Measurements from ENCODE around the gene WDFY2. TPM values are rescaled to one million over a fixed set of nuclear protein-coding genes. Genes with fewer than 3 reads are reported as not detected.

WDFY2 gene
- total RNA-seq, 4 donors from 2014 or later = 6.0 to 11.3 (median 9.7) TPM

DNA sequence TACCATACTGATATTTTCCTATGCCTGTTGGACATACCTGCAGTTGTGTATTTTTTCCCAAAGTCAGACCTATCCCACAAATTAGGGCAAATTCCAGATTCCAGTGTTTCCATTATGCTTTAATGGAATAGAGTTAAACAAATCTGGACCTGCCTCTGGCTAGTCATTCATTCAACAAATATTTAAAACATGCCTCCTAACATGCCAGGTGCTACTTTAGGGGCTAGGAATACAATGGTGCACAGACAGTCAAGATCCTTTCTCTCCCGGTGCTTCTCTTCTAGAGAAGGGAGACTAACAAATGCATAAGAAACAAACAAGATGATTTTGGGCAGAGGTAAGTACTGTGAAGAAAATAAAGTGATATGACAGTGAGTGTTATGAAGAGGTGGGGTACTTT is 7.5 kb upstream of the WDFY2 start:
- no peak for TF ChIP-seq POLR2A (IDR thresholded peaks at IDR 0.05)
- TF ChIP-seq, protein P1, sequence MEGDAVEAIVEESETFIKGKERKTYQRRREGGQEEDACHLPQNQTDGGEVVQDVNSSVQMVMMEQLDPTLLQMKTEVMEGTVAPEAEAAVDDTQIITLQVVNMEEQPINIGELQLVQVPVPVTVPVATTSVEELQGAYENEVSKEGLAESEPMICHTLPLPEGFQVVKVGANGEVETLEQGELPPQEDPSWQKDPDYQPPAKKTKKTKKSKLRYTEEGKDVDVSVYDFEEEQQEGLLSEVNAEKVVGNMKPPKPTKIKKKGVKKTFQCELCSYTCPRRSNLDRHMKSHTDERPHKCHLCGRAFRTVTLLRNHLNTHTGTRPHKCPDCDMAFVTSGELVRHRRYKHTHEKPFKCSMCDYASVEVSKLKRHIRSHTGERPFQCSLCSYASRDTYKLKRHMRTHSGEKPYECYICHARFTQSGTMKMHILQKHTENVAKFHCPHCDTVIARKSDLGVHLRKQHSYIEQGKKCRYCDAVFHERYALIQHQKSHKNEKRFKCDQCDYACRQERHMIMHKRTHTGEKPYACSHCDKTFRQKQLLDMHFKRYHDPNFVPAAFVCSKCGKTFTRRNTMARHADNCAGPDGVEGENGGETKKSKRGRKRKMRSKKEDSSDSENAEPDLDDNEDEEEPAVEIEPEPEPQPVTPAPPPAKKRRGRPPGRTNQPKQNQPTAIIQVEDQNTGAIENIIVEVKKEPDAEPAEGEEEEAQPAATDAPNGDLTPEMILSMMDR (IDR thresholded peaks at IDR 0.05) = no peak
- Histone ChIP-seq H3K36me3 (no peaks in the 10 kb centered on the region), H3K9me3 (no peaks in the 10 kb centered on the region), H3K4me3 (no peak overlapping the region), H3K27ac (no peak overlapping the region), H3K4me1 (no peaks in the 10 kb centered on the region), H3K27me3 (no peaks in the 10 kb centered on the region)
- no peak for DNase-seq

GRCh38 chr13:51577690-51578089 is 6.6 kb upstream of the WDFY2 start:
- Histone ChIP-seq H3K9me3 (no peaks in the 10 kb centered on the region), H3K36me3 (no peaks in the 10 kb centered on the region), H3K27ac (no peak overlapping the region), H3K4me1 (no peaks in the 10 kb centered on the region), H3K27me3 (no peaks in the 10 kb centered on the region), H3K4me3 (no peak overlapping the region)
- TF ChIP-seq, protein P1 (IDR thresholded peaks at IDR 0.05) = no peak
- no peak for TF ChIP-seq POLR2A (IDR thresholded peaks at IDR 0.05)
- no peak for DNase-seq

- Histone ChIP-seq H3K27ac (no peak overlapping the region), H3K4me3 (no peak overlapping the region), H3K4me1 (no peaks in the 10 kb centered on the region), H3K36me3 (no peaks in the 10 kb centered on the region), H3K27me3 (no peaks in the 10 kb centered on the region), H3K9me3 (no peaks in the 10 kb centered on the region)
- TF ChIP-seq, protein P1 (IDR thresholded peaks at IDR 0.05) = no peak
- no peak for TF ChIP-seq POLR2A (IDR thresholded peaks at IDR 0.05)
- no peak for DNase-seq
Measured at GRCh38 chr13:51579676-51580075, 4.6 kb upstream of the WDFY2 start.

- DNase-seq = no peak
- Histone ChIP-seq H3K4me3 (no peak overlapping the region), H3K4me1 (peaks cover 0 to 9% (median 4%) of the 10 kb centered on the region in 4 donors), H3K27me3 (no peaks in the 10 kb centered on the region), H3K27ac (no peak overlapping the region), H3K9me3 (no peaks in the 10 kb centered on the region), H3K36me3 (no peaks in the 10 kb centered on the region)
- TF ChIP-seq, protein P1 (IDR thresholded peaks at IDR 0.05) = no peak
- TF ChIP-seq POLR2A (IDR thresholded peaks at IDR 0.05) = no peak
Measured at GRCh38 chr13:51581148-51581820, 3.0 kb upstream of the WDFY2 start.

DNA sequence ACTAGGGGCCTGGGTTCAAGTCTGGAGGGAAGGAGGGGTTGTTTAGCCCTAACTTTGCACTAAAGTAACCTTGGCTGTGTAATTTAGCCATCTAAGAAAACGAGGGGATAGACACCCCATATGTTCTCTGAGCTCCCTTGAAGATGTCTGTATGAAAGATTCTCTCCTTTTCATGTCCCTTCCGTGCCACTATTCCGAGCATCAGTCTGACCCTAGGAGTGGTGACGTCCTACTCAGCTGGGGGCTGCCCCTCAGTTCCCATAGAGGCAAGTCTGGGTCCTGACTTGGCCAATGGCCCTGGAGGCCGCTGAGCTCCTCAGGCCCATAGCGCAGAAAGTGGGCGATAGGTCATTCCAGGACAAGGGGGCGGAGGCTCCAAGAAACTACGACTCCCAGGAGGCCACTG is 790 bp upstream of the WDFY2 start:
- no peaks in the 10 kb centered on the region for H3K9me3 ChIP-seq
- peak overlapping the region; percentile 78 to 97 (median 86) for H3K4me3 ChIP-seq
- H3K4me1 ChIP-seq = peaks cover 0 to 9% (median 4%) of the 10 kb centered on the region in 4 donors
- peak overlapping the region; percentile 74 to 93 (median 90) for H3K27ac ChIP-seq
- DNase-seq = no peak
- H3K36me3 ChIP-seq = no peaks in the 10 kb centered on the region
- no peaks in the 10 kb centered on the region for H3K27me3 ChIP-seq
- TF ChIP-seq POLR2A (IDR thresholded peaks at IDR 0.05) = no peak
- TF ChIP-seq, protein P1 (IDR thresholded peaks at IDR 0.05) = no peak
